Immature natural killer cell (primary cell): ENCODE data around the gene OTUD3. TPM values are rescaled to one million over a fixed set of nuclear protein-coding genes. Genes with fewer than 3 reads are reported as not detected.
A peak's percentile ranks its signal among the peaks of the same experiment; 100 is the strongest.

Experiments used
- DNase-seq, 3 donors: peaks; one replicate each; pipeline ENCODE4 v3.0.0; 2022; ENCODE audit warnings: mixed read lengths in 1 of 3
- H3K27ac Mint-ChIP-seq, 6 donors: one replicate each; pipeline ENCODE4 v1.8.0; 2020; ENCODE audit warnings: mixed read lengths in 6 of 6, mild to moderate bottlenecking in 5 of 6, inconsistent platforms in 4 of 6, moderate library complexity in 3 of 6
- H3K27me3 Mint-ChIP-seq, 3 donors: one replicate each; pipeline ENCODE4 v1.8.0; 2020 to 2021; ENCODE audit warnings: low read depth in 3 of 3, mild to moderate bottlenecking in 3 of 3, mixed read lengths in 3 of 3, moderate library complexity in 3 of 3, inconsistent platforms in 1 of 3
- H3K36me3 Mint-ChIP-seq, 3 donors: one replicate each; pipeline ENCODE4 v1.8.0; 2020; ENCODE audit warnings: mixed read lengths in 3 of 3, inconsistent platforms in 2 of 3, mild to moderate bottlenecking in 2 of 3
- H3K4me1 Mint-ChIP-seq, 2 donors: one replicate each; pipeline ENCODE4 v1.8.0; 2020; ENCODE audit warnings: inconsistent platforms in 2 of 2, mild to moderate bottlenecking in 2 of 2, mixed read lengths in 2 of 2, moderate library complexity in 1 of 2
- H3K4me3 Mint-ChIP-seq, 5 donors: one replicate each; pipeline ENCODE4 v1.8.0; 2020; ENCODE audit warnings: mild to moderate bottlenecking in 5 of 5, mixed read lengths in 5 of 5, inconsistent platforms in 3 of 5, moderate library complexity in 3 of 5
- H3K9me3 Mint-ChIP-seq, 6 donors: one replicate each; pipeline ENCODE4 v1.8.0; 2020; ENCODE audit warnings: mild to moderate bottlenecking in 6 of 6, mixed read lengths in 6 of 6, inconsistent platforms in 4 of 6, moderate library complexity in 3 of 6
- polyA plus RNA-seq, 3 donors: library from polyadenylated mRNA; unstranded; fragments of 300-500 nt; fragmentation: Illumina TruSeq; gene quantifications; one replicate each; pipeline ENCODE4 v1.2.3, GENCODE V29; 2021

The OTUD3 gene
- polyA plus RNA-seq, 3 donors from 2014 or later = 0.09 to 1.7 (median 0.38) TPM

DNA sequence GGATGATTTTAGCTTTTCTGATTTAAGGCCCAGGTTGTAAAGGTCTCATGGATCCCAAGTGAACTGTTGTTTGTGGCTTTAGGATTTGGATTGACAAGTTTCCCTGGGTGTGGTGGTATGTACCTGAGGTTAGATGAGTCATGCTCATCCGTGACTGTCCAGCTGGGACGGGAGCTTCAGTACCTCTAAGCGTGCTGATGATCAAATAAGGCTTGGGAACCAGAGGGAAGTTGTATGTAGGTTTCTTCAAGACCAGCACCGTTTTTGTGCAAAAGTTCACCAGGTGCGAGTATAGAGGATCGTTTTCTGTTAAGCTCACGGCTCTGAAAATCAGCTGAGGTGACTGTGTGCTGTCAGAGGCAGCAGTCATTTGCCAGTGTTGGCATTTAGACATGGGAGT is 21.4 kb downstream of the OTUD3 start:
- Mint-ChIP-seq H3K27ac (no peak overlapping the region), H3K4me1 (peaks cover 0 to 1% of the 10 kb centered on the region in 2 donors), H3K27me3 (peaks cover 0 to 2% (median 0%) of the 10 kb centered on the region in 3 donors), H3K36me3 (peaks cover 52 to 76% (median 57%) of the 10 kb centered on the region in 3 donors), H3K4me3 (no peak overlapping the region), H3K9me3 (no peaks in the 10 kb centered on the region)
- DNase-seq = no peak

GRCh38 chr1:19907456-19907855 is 25.3 kb downstream of the OTUD3 start:
- H3K9me3 Mint-ChIP-seq = no peaks in the 10 kb centered on the region
- H3K4me3 Mint-ChIP-seq = no peak overlapping the region
- H3K27ac Mint-ChIP-seq = no peak overlapping the region
- DNase-seq = no peak
- peaks cover 0 to 2% (median 0%) of the 10 kb centered on the region in 3 donors for H3K27me3 Mint-ChIP-seq
- H3K36me3 Mint-ChIP-seq = peaks cover 41 to 72% (median 55%) of the 10 kb centered on the region in 3 donors
- peaks cover 0 to 1% of the 10 kb centered on the region in 2 donors for H3K4me1 Mint-ChIP-seq

DNA sequence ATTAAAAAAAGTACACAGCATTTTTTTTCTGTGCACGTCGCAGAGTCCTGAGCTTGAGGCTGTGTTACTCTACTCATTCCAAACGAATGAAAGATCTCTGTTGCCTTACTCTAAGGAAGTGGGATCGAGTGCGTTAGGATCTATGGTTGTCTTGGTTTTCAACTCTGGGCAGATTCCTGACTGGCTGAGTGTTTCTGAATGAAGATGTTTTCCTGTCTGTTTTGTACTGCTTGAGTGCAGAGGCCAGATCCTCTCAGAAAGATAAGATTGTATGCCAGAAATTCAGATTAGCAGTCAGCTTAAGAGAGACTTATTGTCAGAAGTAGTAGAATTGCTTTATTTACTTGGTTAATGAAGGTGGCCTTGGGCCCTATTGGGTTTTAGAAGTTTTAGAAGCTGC is 27.2 kb downstream of the OTUD3 start:
- H3K36me3 Mint-ChIP-seq = peaks cover 34 to 66% (median 55%) of the 10 kb centered on the region in 3 donors
- no peak overlapping the region for H3K4me3 Mint-ChIP-seq
- no peak for DNase-seq
- no peaks in the 10 kb centered on the region for H3K9me3 Mint-ChIP-seq
- no peak overlapping the region for H3K27ac Mint-ChIP-seq
- H3K27me3 Mint-ChIP-seq = peaks cover 0 to 2% (median 0%) of the 10 kb centered on the region in 3 donors
- H3K4me1 Mint-ChIP-seq = peaks cover 0 to 1% of the 10 kb centered on the region in 2 donors

DNA sequence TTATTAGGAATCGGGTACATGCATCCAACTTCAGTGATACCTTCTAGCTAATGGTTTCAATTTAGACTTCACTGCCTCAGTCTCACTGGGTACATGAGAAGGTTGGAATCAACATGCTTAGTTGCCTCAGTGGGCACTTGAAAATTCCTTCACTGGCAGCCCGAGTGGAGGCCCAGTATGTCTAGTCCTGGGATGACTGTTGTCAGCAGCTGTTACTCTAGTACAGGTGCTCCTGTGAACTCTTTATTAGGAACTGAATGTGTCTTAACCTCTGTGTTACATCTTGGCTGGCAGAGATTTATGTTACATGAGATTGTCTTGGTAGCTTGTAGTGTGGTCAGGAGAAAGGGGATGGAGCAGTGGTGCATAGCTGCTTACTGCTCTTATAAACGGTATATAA is 27.8 kb downstream of the OTUD3 start:
- Mint-ChIP-seq H3K4me3 (no peak overlapping the region), H3K27ac (no peak overlapping the region), H3K27me3 (peaks cover 0 to 2% (median 0%) of the 10 kb centered on the region in 3 donors), H3K4me1 (peaks cover 0 to 1% of the 10 kb centered on the region in 2 donors), H3K36me3 (peaks cover 28 to 62% (median 49%) of the 10 kb centered on the region in 3 donors), H3K9me3 (no peaks in the 10 kb centered on the region)
- no peak for DNase-seq

GRCh38 chr1:19910650-19911049 is 28.5 kb downstream of the OTUD3 start:
- no peaks in the 10 kb centered on the region for H3K4me1 Mint-ChIP-seq
- H3K4me3 Mint-ChIP-seq = no peak overlapping the region
- H3K27me3 Mint-ChIP-seq = peaks cover 0 to 2% (median 0%) of the 10 kb centered on the region in 3 donors
- H3K36me3 Mint-ChIP-seq = peaks cover 25 to 59% (median 46%) of the 10 kb centered on the region in 3 donors
- no peak for DNase-seq
- no peaks in the 10 kb centered on the region for H3K9me3 Mint-ChIP-seq
- H3K27ac Mint-ChIP-seq = no peak overlapping the region

- DNase-seq = peak; percentile 59 to 72 (median 60)
- Mint-ChIP-seq H3K27me3 (peaks cover 0 to 6% (median 0%) of the 10 kb centered on the region in 3 donors), H3K9me3 (no peaks in the 10 kb centered on the region), H3K36me3 (peaks cover 0 to 3% (median 0%) of the 10 kb centered on the region in 3 donors), H3K4me1 (no peaks in the 10 kb centered on the region), H3K4me3 (no peak overlapping the region), H3K27ac (peak overlapping the region in 1 of 6 donors; percentile 60)
These were observed 35.9 kb downstream of the OTUD3 start for GRCh38 chr1:19918057-19918456.

DNA sequence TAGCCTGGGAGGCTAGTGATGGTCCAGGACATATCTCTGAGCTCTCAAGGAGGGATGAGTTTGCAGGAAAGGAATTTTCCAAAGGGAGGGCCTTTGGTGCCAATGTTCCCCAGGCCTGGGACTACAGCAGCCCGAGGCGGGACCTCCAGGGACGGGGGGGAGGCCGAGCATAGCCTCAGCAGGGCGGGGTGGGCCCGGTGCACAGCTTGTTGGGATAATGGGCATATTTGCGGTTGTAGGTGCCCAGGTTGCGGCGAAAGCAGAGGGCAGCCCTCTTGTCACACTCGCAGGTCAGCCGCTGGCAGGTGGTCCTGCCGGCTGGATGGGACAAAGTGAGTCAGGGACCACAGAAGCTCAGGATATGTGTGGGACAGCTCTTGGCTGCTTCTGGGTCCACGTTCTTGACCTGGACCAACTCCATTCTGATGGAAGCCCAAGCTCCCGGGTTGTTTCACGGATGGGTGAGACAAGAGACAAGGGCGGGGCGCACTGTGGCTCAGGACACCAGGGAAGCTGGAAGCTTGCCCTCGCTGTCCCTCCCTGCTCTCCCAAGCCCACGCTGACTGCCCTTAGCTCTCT is 38.0 kb downstream of the OTUD3 start:
- Mint-ChIP-seq H3K4me3 (no peak overlapping the region), H3K36me3 (no peaks in the 10 kb centered on the region), H3K9me3 (no peaks in the 10 kb centered on the region), H3K27me3 (peaks cover 0 to 6% (median 2%) of the 10 kb centered on the region in 3 donors), H3K4me1 (no peaks in the 10 kb centered on the region), H3K27ac (no peak overlapping the region)
- no peak for DNase-seq

DNA sequence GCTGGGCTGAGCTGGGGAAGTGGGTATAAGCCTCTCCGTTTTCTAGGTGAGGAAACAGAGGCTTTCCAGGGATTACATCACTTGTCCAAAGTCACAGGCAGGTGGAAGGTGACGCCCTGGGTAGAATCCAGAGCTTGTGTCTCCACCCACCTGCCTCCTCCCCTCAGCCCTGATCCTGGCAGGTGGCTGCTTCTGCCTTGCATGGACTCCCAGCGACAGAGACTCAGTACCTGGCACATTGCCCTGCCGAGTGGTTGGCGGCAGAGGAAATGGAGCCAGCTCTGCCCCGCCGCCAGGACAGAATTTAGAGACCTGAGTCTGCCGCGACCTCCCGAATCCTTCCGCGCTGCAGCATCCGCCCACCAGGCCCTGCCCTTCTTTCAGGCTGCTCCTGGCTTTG is 39.1 kb downstream of the OTUD3 start:
- Mint-ChIP-seq H3K9me3 (no peaks in the 10 kb centered on the region), H3K4me3 (no peak overlapping the region), H3K4me1 (no peaks in the 10 kb centered on the region), H3K27ac (no peak overlapping the region), H3K36me3 (no peaks in the 10 kb centered on the region), H3K27me3 (peaks cover 0 to 6% (median 2%) of the 10 kb centered on the region in 3 donors)
- DNase-seq = no peak

- H3K4me1 Mint-ChIP-seq = no peaks in the 10 kb centered on the region
- no peak overlapping the region for H3K4me3 Mint-ChIP-seq
- no peak overlapping the region for H3K27ac Mint-ChIP-seq
- H3K9me3 Mint-ChIP-seq = no peaks in the 10 kb centered on the region
- DNase-seq = no peak
- no peaks in the 10 kb centered on the region for H3K36me3 Mint-ChIP-seq
- peaks cover 0 to 6% (median 2%) of the 10 kb centered on the region in 3 donors for H3K27me3 Mint-ChIP-seq
These were observed 40.0 kb downstream of the OTUD3 start for GRCh38 chr1:19922015-19922688.

DNA sequence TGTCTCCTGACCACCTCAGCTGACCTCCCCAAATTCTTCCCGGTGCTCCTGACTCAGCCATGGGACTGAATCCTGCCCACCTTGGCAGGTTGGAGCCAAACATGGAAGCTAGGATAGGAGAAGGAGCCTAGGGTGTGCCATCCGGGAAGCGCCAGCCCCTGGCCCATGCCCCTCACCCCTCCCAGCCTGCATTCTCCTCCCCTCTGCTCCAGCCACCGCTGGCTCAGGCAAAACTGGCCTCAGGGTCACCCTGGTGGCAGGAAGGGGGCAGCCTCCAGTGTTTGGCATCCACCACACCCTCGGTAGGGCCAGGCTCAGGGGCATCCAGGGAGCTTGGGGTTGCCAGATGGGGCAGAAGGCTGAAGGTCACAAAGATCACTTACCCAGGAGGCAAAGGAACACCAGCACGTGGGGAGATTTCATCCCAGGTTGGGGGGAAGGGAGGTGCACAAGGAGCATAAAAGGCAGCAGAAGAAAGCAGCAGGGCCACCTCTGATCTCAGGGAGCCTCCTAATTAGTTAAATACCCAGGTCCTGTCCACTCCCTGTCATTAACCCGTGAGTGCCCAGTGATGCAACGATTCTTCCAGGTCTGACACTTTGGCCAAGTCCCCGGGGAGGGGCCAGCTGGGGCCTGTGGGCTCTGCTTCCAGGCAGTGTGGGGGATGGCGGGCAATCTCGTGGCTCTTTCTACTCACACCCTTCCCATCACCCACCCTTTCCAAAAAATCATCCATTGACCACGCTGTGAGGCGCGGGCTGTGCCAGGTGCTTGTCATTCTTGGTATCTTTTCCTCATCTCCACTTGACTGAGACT is 41.1 kb downstream of the OTUD3 start, which contains the start of gene PLA2G2E:
PLA2G2E (minus strand) TSS at position 481 of the 816 bp plus-strand sequence; CDS start at position 423, 58 bp downstream.
- Mint-ChIP-seq H3K27ac (no peak within 1 kb of the TSS), H3K4me3 (no peak within 1 kb of the TSS), H3K4me1 (no peaks in the 10 kb centered on the region), H3K9me3 (no peaks in the 10 kb centered on the region), H3K27me3 (peaks cover 0 to 4% (median 2%) of the 10 kb centered on the region in 3 donors), H3K36me3 (no peaks in the 10 kb centered on the region)
- no peak for DNase-seq

DNA sequence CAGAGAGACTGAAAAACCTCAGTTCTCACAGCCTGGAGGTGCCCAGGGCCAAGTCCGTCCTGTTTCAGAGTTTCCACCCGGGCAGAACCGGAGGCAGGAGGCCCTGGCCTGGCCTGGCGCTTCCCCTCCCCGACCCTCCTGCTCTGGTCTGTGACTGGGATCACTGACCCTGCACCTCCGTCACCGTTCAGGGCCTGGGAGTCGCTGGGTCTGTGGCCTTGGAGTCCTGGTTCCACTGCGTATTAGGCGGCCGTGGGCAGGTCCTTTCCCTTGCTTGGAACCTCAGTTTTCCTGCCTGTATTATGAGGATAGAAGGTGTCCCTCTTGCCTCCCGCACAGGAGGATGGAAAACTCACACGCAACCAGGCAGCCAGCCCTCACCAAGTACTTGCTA is 41.8 kb downstream of the OTUD3 start:
- H3K27ac Mint-ChIP-seq = no peak overlapping the region
- H3K9me3 Mint-ChIP-seq = no peaks in the 10 kb centered on the region
- no peaks in the 10 kb centered on the region for H3K36me3 Mint-ChIP-seq
- H3K27me3 Mint-ChIP-seq = peaks cover 0 to 4% (median 2%) of the 10 kb centered on the region in 3 donors
- no peak overlapping the region for H3K4me3 Mint-ChIP-seq
- H3K4me1 Mint-ChIP-seq = no peaks in the 10 kb centered on the region
- no peak for DNase-seq

GRCh38 chr1:19925342-19926070 is 43.3 kb downstream of the OTUD3 start:
- Mint-ChIP-seq H3K4me3 (no peak overlapping the region), H3K27me3 (peaks cover 2 to 4% (median 2%) of the 10 kb centered on the region in 3 donors), H3K9me3 (no peaks in the 10 kb centered on the region), H3K36me3 (no peaks in the 10 kb centered on the region), H3K4me1 (no peaks in the 10 kb centered on the region), H3K27ac (no peak overlapping the region)
- no peak for DNase-seq

GRCh38 chr1:19926296-19927129 is 44.3 kb downstream of the OTUD3 start:
- peaks cover 0 to 10% (median 6%) of the 10 kb centered on the region in 6 donors for H3K9me3 Mint-ChIP-seq
- no peak for DNase-seq
- no peak overlapping the region for H3K4me3 Mint-ChIP-seq
- no peaks in the 10 kb centered on the region for H3K36me3 Mint-ChIP-seq
- H3K4me1 Mint-ChIP-seq = no peaks in the 10 kb centered on the region
- H3K27ac Mint-ChIP-seq = no peak overlapping the region
- H3K27me3 Mint-ChIP-seq = peaks cover 2 to 4% (median 4%) of the 10 kb centered on the region in 3 donors
